HCT116 (cell line): ENCODE data around the gene RAD50. TPM values are rescaled to one million over a fixed set of nuclear protein-coding genes. Genes with fewer than 3 reads are reported as not detected.

Experiments
- ATAC-seq: fragments of 200-7000 bp; cut with Tn5 transposase; 2 replicates; pipeline ENCODE4 v1.9.1; 2020; ENCODE audit warnings: mild to moderate bottlenecking, moderate library complexity
- BruUV-seq: library from RNA; stranded (reverse); fragments of 400-500 nt; replicated peaks from 2 replicates; lab custom pipeline; 2021; lab: Mats Ljungman, UMichigan
- CTCF ChIA-PET: fragments of 300-600 bp; sonication (Branson Sonifier 250); formaldehyde crosslinking; loops from one replicate; lab custom pipeline; 2021; ENCODE audit warnings: antibody characterized with exemption; lab: Charles Lee
- POLR2A ChIA-PET: fragments of 300-600, 350-600 bp; sonication (Branson Sonifier 250); formaldehyde crosslinking; loops from one replicate; lab custom pipeline; 2021; ENCODE audit warnings: antibody characterized with exemption; lab: Charles Lee
- RAD21 ChIA-PET, 2 experiments: fragments of 300-600 bp; sonication (Branson Sonifier 250); formaldehyde crosslinking; loops; one replicate each; lab custom pipeline; 2023; ENCODE audit warnings: low total read pairs in 2 of 2; ENCODE audit not compliant: uncharacterized antibody in 2 of 2, unreplicated experiment in 2 of 2, low non-redundant PET in 1 of 2; lab: Charles Lee
- DNase-seq: peaks from one replicate; pipeline ENCODE4 v3.0.0-alpha.2; 2010; ENCODE audit warnings: low read depth, low spot score
- H2AFZ ChIP-seq: fragments of 200-600 bp; shearing (Covaris generic), sonication (generic); 2 replicates; pipeline ENCODE4 v1.6.1; 2017; ENCODE audit warnings: low read depth, mixed run types, mixed read lengths, antibody characterized with exemption, low read length; ENCODE audit not compliant: poor library complexity, severe bottlenecking
- H3K27ac ChIP-seq: 2 replicates; pipeline ENCODE4 v1.5.1; 2012; ENCODE audit warnings: low read depth, low read length
- H3K27me3 ChIP-seq: fragments of 200-600 bp; sonication (generic); 2 replicates; pipeline ENCODE4 v1.6.1; 2016; ENCODE audit warnings: mixed run types, low read length, mixed read lengths; ENCODE audit not compliant: insufficient read depth
- H3K36me3 ChIP-seq, 2 experiments: fragments of 200-500 bp in 1 of 2; fragments of 200-600 bp in 1 of 2; sonication (Bioruptor generic) in 1 of 2; sonication (generic) in 1 of 2; 2 replicates each; pipeline versions ENCODE4 v1.5.1 to v1.6.1; 2014 to 2016; ENCODE audit warnings: low read length in 2 of 2, inconsistent platforms in 1 of 2, mixed read lengths in 1 of 2, mixed run types in 1 of 2; ENCODE audit not compliant: insufficient read depth in 2 of 2, control insufficient read depth in 1 of 2
- H3K4me1 ChIP-seq, 2 experiments: fragments of 200-600 bp in 1 of 2; sonication (generic) in 1 of 2; 2 replicates each; pipeline versions ENCODE4 v1.5.1 to v1.6.1; 2012 to 2017; ENCODE audit warnings: low read length in 2 of 2, inconsistent platforms in 1 of 2, mild to moderate bottlenecking in 1 of 2, mixed read lengths in 1 of 2, mixed run types in 1 of 2, moderate library complexity in 1 of 2; ENCODE audit not compliant: insufficient read depth in 2 of 2, control insufficient read depth in 1 of 2
- H3K4me2 ChIP-seq: fragments of 200-600 bp; sonication (generic); 2 replicates; pipeline ENCODE4 v1.6.1; 2017; ENCODE audit warnings: mixed run types, low read length, mixed read lengths
- H3K4me3 ChIP-seq, 2 experiments: fragments of 200-600 bp in 1 of 2; sonication (generic) in 1 of 2; replicated peaks in 1 of 2; 2 replicates each; pipeline ENCODE4 v1.5.1; 2011 to 2016; ENCODE audit warnings: low read length in 2 of 2, control low read depth in 1 of 2, low read depth in 1 of 2, mild to moderate bottlenecking in 1 of 2, mixed read lengths in 1 of 2, mixed run types in 1 of 2
- H3K79me2 ChIP-seq: fragments of 200-600 bp; sonication (generic); 2 replicates; pipeline ENCODE4 v1.6.1; 2017; ENCODE audit warnings: mild to moderate bottlenecking, mixed run types, low read length, moderate library complexity, mixed read lengths; ENCODE audit not compliant: insufficient read depth
- H3K9ac ChIP-seq: fragments of 200-600 bp; sonication (generic); 2 replicates; pipeline ENCODE4 v1.6.1; 2016; ENCODE audit warnings: low read length, mixed read lengths
- H3K9me2 ChIP-seq: fragments of 200-600 bp; sonication (generic), shearing (Covaris generic); 2 replicates; pipeline ENCODE4 v1.6.1; 2017; ENCODE audit warnings: mixed run types, mild to moderate bottlenecking, moderate library complexity; ENCODE audit not compliant: insufficient read depth
- H3K9me3 ChIP-seq, 2 experiments: fragments of 200-500 bp in 1 of 2; fragments of 200-600 bp in 1 of 2; sonication (Bioruptor generic) in 1 of 2; sonication (generic) in 1 of 2; 2 replicates each; pipeline ENCODE4 v1.6.1; 2014 to 2017; ENCODE audit warnings: low read length in 2 of 2, mixed read lengths in 2 of 2, inconsistent platforms in 1 of 2, low read depth in 1 of 2, mild to moderate bottlenecking in 1 of 2, mixed run types in 1 of 2, moderate library complexity in 1 of 2; ENCODE audit not compliant: control insufficient read depth in 1 of 2, insufficient read depth in 1 of 2
- H4K20me1 ChIP-seq: fragments of 200-600 bp; sonication (generic), shearing (Covaris generic); 2 replicates; pipeline ENCODE4 v1.6.1; 2017; ENCODE audit warnings: mixed run types, mild to moderate bottlenecking, moderate library complexity; ENCODE audit not compliant: insufficient read depth
- EGR1 ChIP-seq: IDR thresholded peaks from 2 replicates; pipeline ENCODE4 v1.6.1; 2012; ENCODE audit warnings: low read depth
- ELF1 ChIP-seq: IDR thresholded peaks from 2 replicates; pipeline ENCODE4 v1.6.1; 2012; ENCODE audit warnings: low read depth, borderline replicate concordance
- EZH2 ChIP-seq: fragments of 200-600 bp; sonication (generic); IDR thresholded peaks from 2 replicates; pipeline ENCODE4 v1.6.1; 2017; ENCODE audit warnings: antibody characterized with exemption, mixed run types
- FOSL1 ChIP-seq: IDR thresholded peaks from 2 replicates; pipeline ENCODE4 v1.6.1; 2012; ENCODE audit warnings: low read depth
- JUND ChIP-seq: IDR thresholded peaks from 2 replicates; pipeline ENCODE4 v1.6.1; 2012
- POLR2A ChIP-seq: IDR thresholded peaks from 2 replicates; pipeline ENCODE4 v1.7.0; 2011; ENCODE audit warnings: borderline replicate concordance; ENCODE audit not compliant: insufficient read depth, insufficient read length; ENCODE audit errors: extremely low read depth
- POLR2AphosphoS5 ChIP-seq: IDR thresholded peaks from 2 replicates; pipeline ENCODE4 v1.6.1; 2011; ENCODE audit warnings: mild to moderate bottlenecking, low read depth, low read length, moderate library complexity
- RAD21 ChIP-seq: IDR thresholded peaks from 2 replicates; pipeline ENCODE4 v1.6.1; 2012; ENCODE audit warnings: low read depth, mild to moderate bottlenecking
- SIN3A ChIP-seq: IDR thresholded peaks from 2 replicates; pipeline ENCODE4 v1.6.1; 2012; ENCODE audit warnings: low read depth
- SP1 ChIP-seq: IDR thresholded peaks from 2 replicates; pipeline ENCODE4 v1.6.1; 2012; ENCODE audit warnings: low read depth
- YY1 ChIP-seq: IDR thresholded peaks from 2 replicates; pipeline ENCODE4 v1.6.1; 2011; ENCODE audit warnings: low read length, low read depth, moderate library complexity, mild to moderate bottlenecking; ENCODE audit not compliant: insufficient replicate concordance; ENCODE audit errors: extremely low read depth
- ZFX ChIP-seq: fragments of 450-650 bp; IDR thresholded peaks from 2 replicates; pipeline ENCODE4 v1.6.1; 2017
- ZNF274 ChIP-seq: fragments of 200-500 bp; sonication (Bioruptor generic); IDR thresholded peaks from 2 replicates; pipeline ENCODE4 v1.6.1; 2014; ENCODE audit warnings: mild to moderate bottlenecking, low read depth, low read length, inconsistent platforms
- intact Hi-C: fragments of 100-400 bp; cut with micrococcal nuclease; formaldehyde crosslinking; loops from 2 replicates; pipeline ENCODE4 v1.10.0; 2022
- total RNA-seq: library from RNA; stranded (reverse); gene quantifications from one replicate; pipeline ENCODE4 v1.2.1, GENCODE V29; 2021; ENCODE audit not compliant: unreplicated experiment
- TF ChIP-seq, protein P1 (sequence below): IDR thresholded peaks from 2 replicates; pipeline ENCODE4 v1.6.1; 2011; ENCODE audit warnings: mild to moderate bottlenecking, low read length, moderate library complexity; ENCODE audit not compliant: insufficient replicate concordance; ENCODE audit errors: extremely low read depth
- TF ChIP-seq, protein P2 (sequence below), 3 experiments: fragments of 200-600 bp in 1 of 3; sonication (generic) in 1 of 3; IDR thresholded peaks in 2 of 3; conservative IDR thresholded peaks in 1 of 3; 2 replicates each; pipeline ENCODE4 v1.5.1; 2012 to 2017; ENCODE audit warnings: low read depth in 2 of 3, low read length in 2 of 3, antibody characterized with exemption in 1 of 3, borderline replicate concordance in 1 of 3, control low read depth in 1 of 3, mild to moderate bottlenecking in 1 of 3, mixed read lengths in 1 of 3, mixed run types in 1 of 3, moderate library complexity in 1 of 3; ENCODE audit not compliant: insufficient read depth in 1 of 3
- TF ChIP-seq, protein P3 (sequence below): IDR thresholded peaks from 2 replicates; pipeline ENCODE4 v1.6.1; 2012
- TF ChIP-seq, protein P4 (sequence below): IDR thresholded peaks from 2 replicates; pipeline ENCODE4 v1.6.1; 2012
- TF ChIP-seq, protein P5 (sequence below): IDR thresholded peaks from 2 replicates; pipeline ENCODE4 v1.6.1; 2012; ENCODE audit warnings: low read depth

The RAD50 gene
- total RNA-seq, 1 experiment from 2014 or later: 43.6 TPM

DNA sequence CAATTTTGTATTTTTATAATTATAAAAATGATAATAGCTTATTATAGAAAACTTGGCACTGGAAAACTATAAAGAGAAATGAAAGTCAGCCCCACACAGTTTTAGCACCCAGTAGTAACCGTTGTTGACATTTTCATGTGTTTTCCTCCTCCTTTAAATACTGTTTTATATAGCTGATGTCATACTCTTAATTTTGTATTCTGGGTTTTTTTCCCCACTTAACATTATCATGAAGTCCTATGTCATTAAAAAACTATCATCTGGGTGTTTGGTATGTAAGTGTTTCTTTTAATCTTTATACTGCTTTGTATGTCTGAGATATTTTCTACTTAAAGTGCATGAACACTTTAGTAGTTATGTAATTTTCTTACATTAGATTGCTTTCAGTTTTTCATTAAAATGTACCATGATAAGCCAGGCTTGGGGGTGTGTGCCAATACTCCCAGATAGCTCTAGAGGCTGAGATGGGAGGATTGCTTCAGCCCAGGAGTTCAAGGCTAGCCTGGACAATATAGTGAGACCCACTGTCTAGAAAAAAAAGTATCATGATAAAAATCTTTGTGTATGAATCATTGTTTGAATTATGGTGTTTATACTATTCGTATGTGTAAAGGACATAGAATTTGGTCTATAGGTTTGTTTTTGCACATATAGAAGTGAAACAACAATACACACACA, 2.7 kb downstream of the RAD50 start (continued):
- TF ChIP-seq ZNF274 (no peak), RAD21 (no peak), EGR1 (no peak)
- TF ChIP-seq, protein P1, sequence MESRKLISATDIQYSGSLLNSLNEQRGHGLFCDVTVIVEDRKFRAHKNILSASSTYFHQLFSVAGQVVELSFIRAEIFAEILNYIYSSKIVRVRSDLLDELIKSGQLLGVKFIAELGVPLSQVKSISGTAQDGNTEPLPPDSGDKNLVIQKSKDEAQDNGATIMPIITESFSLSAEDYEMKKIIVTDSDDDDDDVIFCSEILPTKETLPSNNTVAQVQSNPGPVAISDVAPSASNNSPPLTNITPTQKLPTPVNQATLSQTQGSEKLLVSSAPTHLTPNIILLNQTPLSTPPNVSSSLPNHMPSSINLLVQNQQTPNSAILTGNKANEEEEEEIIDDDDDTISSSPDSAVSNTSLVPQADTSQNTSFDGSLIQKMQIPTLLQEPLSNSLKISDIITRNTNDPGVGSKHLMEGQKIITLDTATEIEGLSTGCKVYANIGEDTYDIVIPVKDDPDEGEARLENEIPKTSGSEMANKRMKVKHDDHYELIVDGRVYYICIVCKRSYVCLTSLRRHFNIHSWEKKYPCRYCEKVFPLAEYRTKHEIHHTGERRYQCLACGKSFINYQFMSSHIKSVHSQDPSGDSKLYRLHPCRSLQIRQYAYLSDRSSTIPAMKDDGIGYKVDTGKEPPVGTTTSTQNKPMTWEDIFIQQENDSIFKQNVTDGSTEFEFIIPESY: no peak

DNA sequence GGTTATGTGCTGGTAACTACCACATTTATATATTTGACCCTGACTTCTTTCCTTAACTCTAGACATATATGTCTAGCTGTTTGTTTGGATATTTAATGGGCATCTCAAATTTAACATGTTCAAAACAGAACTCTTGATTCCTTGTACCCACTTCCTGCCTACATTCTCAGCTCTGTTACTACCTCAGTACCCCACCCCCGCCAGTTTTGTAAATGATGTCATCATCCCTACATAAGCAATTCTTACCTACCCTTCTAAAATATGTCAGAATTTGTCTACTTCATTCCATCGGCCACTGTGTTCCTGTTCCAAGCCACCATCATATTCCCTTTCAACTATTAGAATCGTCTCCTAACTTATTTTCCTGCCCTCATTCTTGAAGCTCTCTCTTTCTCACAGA, 4.8 kb downstream of the RAD50 start:
- H3K9me3 ChIP-seq: no peaks in the 10 kb centered on the region
- H3K27ac ChIP-seq: no peak overlapping the region
- intact Hi-C loops: no loop called here
- RAD21 ChIA-PET: no interaction called here
- H3K36me3 ChIP-seq: peaks cover 27 to 37% of the 10 kb centered on the region in 2 experiments; a peak in 3 of 4 replicates
- TF ChIP-seq YY1: no peak
- no peak for TF ChIP-seq ELF1
- TF ChIP-seq EGR1: no peak
- no peak for TF ChIP-seq FOSL1
- TF ChIP-seq, protein P2, sequence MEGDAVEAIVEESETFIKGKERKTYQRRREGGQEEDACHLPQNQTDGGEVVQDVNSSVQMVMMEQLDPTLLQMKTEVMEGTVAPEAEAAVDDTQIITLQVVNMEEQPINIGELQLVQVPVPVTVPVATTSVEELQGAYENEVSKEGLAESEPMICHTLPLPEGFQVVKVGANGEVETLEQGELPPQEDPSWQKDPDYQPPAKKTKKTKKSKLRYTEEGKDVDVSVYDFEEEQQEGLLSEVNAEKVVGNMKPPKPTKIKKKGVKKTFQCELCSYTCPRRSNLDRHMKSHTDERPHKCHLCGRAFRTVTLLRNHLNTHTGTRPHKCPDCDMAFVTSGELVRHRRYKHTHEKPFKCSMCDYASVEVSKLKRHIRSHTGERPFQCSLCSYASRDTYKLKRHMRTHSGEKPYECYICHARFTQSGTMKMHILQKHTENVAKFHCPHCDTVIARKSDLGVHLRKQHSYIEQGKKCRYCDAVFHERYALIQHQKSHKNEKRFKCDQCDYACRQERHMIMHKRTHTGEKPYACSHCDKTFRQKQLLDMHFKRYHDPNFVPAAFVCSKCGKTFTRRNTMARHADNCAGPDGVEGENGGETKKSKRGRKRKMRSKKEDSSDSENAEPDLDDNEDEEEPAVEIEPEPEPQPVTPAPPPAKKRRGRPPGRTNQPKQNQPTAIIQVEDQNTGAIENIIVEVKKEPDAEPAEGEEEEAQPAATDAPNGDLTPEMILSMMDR (IDR thresholded peaks at IDR 0.05 in 2 of 3, conservative IDR thresholded peaks at IDR 0.05 in 1 of 3; ENCODE audit: borderline replicate concordance in 1 of 3, insufficient read depth in 1 of 3, low read depth in 2 of 3, low read length in 2 of 3): no peak
- TF ChIP-seq, protein P3, sequence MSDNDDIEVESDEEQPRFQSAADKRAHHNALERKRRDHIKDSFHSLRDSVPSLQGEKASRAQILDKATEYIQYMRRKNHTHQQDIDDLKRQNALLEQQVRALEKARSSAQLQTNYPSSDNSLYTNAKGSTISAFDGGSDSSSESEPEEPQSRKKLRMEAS: no peak
- TF ChIP-seq POLR2A: no peak
- no peak for TF ChIP-seq ZFX
- TF ChIP-seq EZH2: no peak
- TF ChIP-seq, protein P4, sequence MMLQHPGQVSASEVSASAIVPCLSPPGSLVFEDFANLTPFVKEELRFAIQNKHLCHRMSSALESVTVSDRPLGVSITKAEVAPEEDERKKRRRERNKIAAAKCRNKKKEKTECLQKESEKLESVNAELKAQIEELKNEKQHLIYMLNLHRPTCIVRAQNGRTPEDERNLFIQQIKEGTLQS: no peak
- TF ChIP-seq SIN3A: no peak
- TF ChIP-seq SP1: no peak
- TF ChIP-seq, protein P5, sequence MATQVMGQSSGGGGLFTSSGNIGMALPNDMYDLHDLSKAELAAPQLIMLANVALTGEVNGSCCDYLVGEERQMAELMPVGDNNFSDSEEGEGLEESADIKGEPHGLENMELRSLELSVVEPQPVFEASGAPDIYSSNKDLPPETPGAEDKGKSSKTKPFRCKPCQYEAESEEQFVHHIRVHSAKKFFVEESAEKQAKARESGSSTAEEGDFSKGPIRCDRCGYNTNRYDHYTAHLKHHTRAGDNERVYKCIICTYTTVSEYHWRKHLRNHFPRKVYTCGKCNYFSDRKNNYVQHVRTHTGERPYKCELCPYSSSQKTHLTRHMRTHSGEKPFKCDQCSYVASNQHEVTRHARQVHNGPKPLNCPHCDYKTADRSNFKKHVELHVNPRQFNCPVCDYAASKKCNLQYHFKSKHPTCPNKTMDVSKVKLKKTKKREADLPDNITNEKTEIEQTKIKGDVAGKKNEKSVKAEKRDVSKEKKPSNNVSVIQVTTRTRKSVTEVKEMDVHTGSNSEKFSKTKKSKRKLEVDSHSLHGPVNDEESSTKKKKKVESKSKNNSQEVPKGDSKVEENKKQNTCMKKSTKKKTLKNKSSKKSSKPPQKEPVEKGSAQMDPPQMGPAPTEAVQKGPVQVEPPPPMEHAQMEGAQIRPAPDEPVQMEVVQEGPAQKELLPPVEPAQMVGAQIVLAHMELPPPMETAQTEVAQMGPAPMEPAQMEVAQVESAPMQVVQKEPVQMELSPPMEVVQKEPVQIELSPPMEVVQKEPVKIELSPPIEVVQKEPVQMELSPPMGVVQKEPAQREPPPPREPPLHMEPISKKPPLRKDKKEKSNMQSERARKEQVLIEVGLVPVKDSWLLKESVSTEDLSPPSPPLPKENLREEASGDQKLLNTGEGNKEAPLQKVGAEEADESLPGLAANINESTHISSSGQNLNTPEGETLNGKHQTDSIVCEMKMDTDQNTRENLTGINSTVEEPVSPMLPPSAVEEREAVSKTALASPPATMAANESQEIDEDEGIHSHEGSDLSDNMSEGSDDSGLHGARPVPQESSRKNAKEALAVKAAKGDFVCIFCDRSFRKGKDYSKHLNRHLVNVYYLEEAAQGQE: no peak
- TF ChIP-seq POLR2AphosphoS5: no peak
- TF ChIP-seq JUND: no peak
- H4K20me1 ChIP-seq: no peaks in the 10 kb centered on the region
- H3K9me2 ChIP-seq: no peaks in the 10 kb centered on the region
- H3K4me2 ChIP-seq: no peak overlapping the region
- no peak overlapping the region for H2AFZ ChIP-seq
- H3K9ac ChIP-seq: no peak overlapping the region
- no peaks in the 10 kb centered on the region for H3K27me3 ChIP-seq
- peaks cover 3 to 10% of the 10 kb centered on the region in 2 experiments; a peak in 3 of 4 replicates for H3K4me1 ChIP-seq
- CTCF ChIA-PET: no interaction called here
- peaks cover 97% of the 10 kb centered on the region for H3K79me2 ChIP-seq
- ATAC-seq (no peak), DNase-seq (no peak)
- POLR2A ChIA-PET: no interaction called here
- BruUV-seq: no TSS peak
- H3K4me3 ChIP-seq: no peak overlapping the region
